ENCODE results near the gene KLK6.
A peak's percentile ranks its signal among the peaks of the same experiment; 100 is the strongest.

KLK6 gene

GRCh38 chr19:50963381-50963780 lies 6.0 kb downstream of the KLK6 start:
- H3K27ac ChIP-seq = no peak overlapping the region
- ChIA-PET CTCF (no interaction called here), POLR2A (ENCODE audit: low non-redundant PET) (no interaction called here)
- TF ChIP-seq CTCF (conservative IDR thresholded peaks at IDR 0.05; ENCODE audit: low read depth) = no peak
- DNase-seq (ENCODE audit: low spot score) = no peak

DNA sequence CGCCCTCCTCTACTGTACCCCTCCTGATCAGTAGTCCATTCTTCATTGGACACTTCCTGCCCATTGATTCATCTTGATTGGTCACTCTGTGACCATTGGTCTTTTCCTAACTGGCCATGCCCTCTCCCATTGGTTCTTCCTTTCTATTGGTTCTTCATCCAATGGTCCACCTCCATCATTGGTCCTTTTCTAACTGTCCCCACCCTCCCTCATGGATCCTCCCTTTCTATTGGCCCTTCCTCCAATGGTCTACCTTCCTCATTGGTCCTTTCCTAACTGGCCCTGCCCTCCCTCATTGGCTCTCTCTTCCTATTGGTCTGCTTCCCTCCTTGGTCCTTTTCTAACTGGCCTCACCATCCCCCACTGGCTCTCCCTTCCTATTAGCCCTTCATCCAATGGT lies 7.1 kb downstream of the KLK6 start:
- H3K27ac ChIP-seq = no peak overlapping the region
- no peak for DNase-seq (ENCODE audit: low spot score)
- ChIA-PET POLR2A (ENCODE audit: low non-redundant PET) (no interaction called here), CTCF (no interaction called here)
- no peak for TF ChIP-seq CTCF (conservative IDR thresholded peaks at IDR 0.05; ENCODE audit: low read depth)

- CTCF ChIA-PET = no interaction called here
- no peak for TF ChIP-seq CTCF (conservative IDR thresholded peaks at IDR 0.05; ENCODE audit: low read depth)
- no peak overlapping the region for H3K27ac ChIP-seq
- POLR2A ChIA-PET (ENCODE audit: low non-redundant PET) = no interaction called here
- no peak for DNase-seq (ENCODE audit: low spot score)
These were observed 9.5 kb downstream of the KLK6 start for GRCh38 chr19:50959731-50960500.

GRCh38 chr19:50957587-50957986 lies 11.8 kb downstream of the KLK6 start:
- POLR2A ChIA-PET (ENCODE audit: low non-redundant PET) = no interaction called here
- CTCF ChIA-PET = no interaction called here

DNA sequence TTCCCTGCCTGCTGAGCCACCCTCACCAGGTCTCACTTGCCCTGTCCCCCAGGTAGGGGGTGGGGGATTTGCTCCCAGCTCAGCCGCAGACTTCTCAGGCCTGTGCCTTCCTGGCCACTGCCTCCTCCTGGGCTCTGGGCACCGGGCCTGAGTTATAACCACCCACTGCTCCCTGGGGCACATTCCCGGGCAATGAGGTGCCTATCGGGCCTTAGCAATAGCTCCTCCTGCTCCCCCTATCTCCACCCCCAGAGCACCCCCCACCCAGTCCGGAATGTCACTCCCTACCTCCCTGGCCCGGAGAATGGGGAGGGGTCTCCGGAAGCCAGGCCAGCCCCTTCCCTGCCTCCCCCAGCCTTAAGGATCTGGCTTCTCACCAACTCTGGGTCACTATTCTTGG lies 16.5 kb downstream of the KLK6 start, which contains the start of gene KLK5:
Gene KLK5 (minus strand): TSS at position 129 of the 400 bp plus-strand sequence. CDS start 381 bp downstream, outside the sequence.
- TF ChIP-seq CTCF (conservative IDR thresholded peaks at IDR 0.05; ENCODE audit: low read depth) = no peak
- ChIA-PET CTCF (interaction anchor here (0.6 to 1.0 kb wide), 2 partner anchors 24 to 142 kb away, joined by 3 to 7 read pairs; no protein-coding TSS in a partner anchor), POLR2A (ENCODE audit: low non-redundant PET) (no interaction called here)
- peak; percentile 58 for DNase-seq (ENCODE audit: low spot score)
- H3K27ac ChIP-seq = no peak within 1 kb of the TSS

More at GRCh38 chr19:50957587-50957986, 11.8 kb downstream of the KLK6 start:
- no peak for TF ChIP-seq CTCF (conservative IDR thresholded peaks at IDR 0.05; ENCODE audit: low read depth)
- DNase-seq (ENCODE audit: low spot score) = no peak
- H3K27ac ChIP-seq = no peak overlapping the region

DNA sequence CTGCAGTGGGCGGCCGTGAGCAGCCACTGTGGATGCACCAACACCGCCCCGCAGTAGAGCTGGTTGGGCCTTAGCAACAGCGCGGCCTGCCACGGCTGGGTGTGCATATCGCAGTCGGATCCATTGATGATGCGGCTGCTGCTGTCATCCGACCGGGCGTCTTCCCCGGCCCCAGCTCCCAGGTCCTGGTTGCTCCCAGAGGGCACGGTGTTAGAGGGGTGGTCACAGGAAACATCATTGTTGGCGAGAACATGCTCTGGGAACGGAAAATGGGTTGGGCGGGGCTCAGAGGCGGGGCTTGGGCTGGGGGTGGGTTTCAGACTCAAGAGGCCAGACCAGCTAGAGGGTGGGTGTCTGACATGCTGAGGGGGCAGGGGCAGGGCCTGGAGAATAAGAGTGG lies 19.5 kb downstream of the KLK6 start:
- no peak overlapping the region for H3K27ac ChIP-seq
- ChIA-PET CTCF (interaction anchor here (0.8 kb wide), 1 partner anchor 67 kb away, joined by 4 read pairs; no protein-coding TSS in a partner anchor), POLR2A (ENCODE audit: low non-redundant PET) (no interaction called here)
- TF ChIP-seq CTCF (conservative IDR thresholded peaks at IDR 0.05; ENCODE audit: low read depth) = no peak
- no peak for DNase-seq (ENCODE audit: low spot score)

Measured in RWPE1 (cell line).